B cell (primary cell): ENCODE data around the gene CC2D2A. TPM values are rescaled to one million over a fixed set of nuclear protein-coding genes. Genes with fewer than 3 reads are reported as not detected.

ENCODE experiments used
- ATAC-seq: fragments of 200-7000 bp; cut with Tn5 transposase; one replicate; pipeline ENCODE4 v1.10.0; 2021; ENCODE audit warnings: low read depth, mild to moderate bottlenecking, moderate number of reproducible peaks, moderate library complexity
- CTCF ChIA-PET: fragments of 350-600 bp; sonication (Branson Sonifier 250); formaldehyde crosslinking; loops from one replicate; lab custom pipeline; 2021; ENCODE audit warnings: antibody characterized with exemption, inconsistent platforms; lab: Charles Lee
- POLR2A ChIA-PET: fragments of 350-600 bp; sonication (Branson Sonifier 250); formaldehyde crosslinking; loops from one replicate; lab custom pipeline; 2021; ENCODE audit warnings: antibody characterized with exemption; lab: Charles Lee
- DNase-seq: peaks from one replicate; pipeline ENCODE4 v3.0.0; 2013
- H2AFZ ChIP-seq: 2 replicates; pipeline ENCODE4 v1.6.1; 2012; ENCODE audit warnings: mild to moderate bottlenecking, low read depth, low read length; ENCODE audit not compliant: insufficient read depth, poor library complexity, severe bottlenecking
- H3K27ac ChIP-seq, 2 donors: 1 replicate in 1 of 2; 2 replicates in 1 of 2; pipeline ENCODE4 v1.5.1; 2012 to 2013; ENCODE audit warnings: low read length in 2 of 2, mild to moderate bottlenecking in 2 of 2, moderate library complexity in 1 of 2
- H3K27me3 ChIP-seq, 4 experiments: fragments of 200-600 bp in 1 of 4; sonication (generic) in 1 of 4; replicated peaks in 1 of 4; 1 replicate in 2 of 4; 2 replicates in 2 of 4; pipeline versions ENCODE4 v1.6.1 to v1.7.0; 2013 to 2016; ENCODE audit warnings: low read length in 3 of 4, mild to moderate bottlenecking in 2 of 4, mixed read lengths in 1 of 4, moderate library complexity in 1 of 4; ENCODE audit not compliant: insufficient read depth in 4 of 4, control insufficient read depth in 3 of 4; ENCODE audit errors: control extremely low read depth in 1 of 4
- H3K36me3 ChIP-seq, 2 experiments: replicated peaks in 1 of 2; 1 replicate in 1 of 2; 2 replicates in 1 of 2; pipeline versions ENCODE4 v1.6.1 to v1.7.1; 2013; ENCODE audit warnings: low read length in 1 of 2; ENCODE audit not compliant: insufficient read depth in 2 of 2, control insufficient read depth in 1 of 2; ENCODE audit errors: control extremely low read depth in 1 of 2, extremely low read depth in 1 of 2
- H3K4me1 ChIP-seq, 2 donors: fragments of 200-600 bp in 1 of 2; sonication (generic) in 1 of 2; 1 replicate in 1 of 2; 2 replicates in 1 of 2; pipeline versions ENCODE4 v1.5.1 to v1.6.1; 2013 to 2017; ENCODE audit warnings: low read length in 2 of 2; ENCODE audit not compliant: control insufficient read depth in 2 of 2, insufficient read depth in 2 of 2
- H3K4me2 ChIP-seq: replicated peaks from 2 replicates; pipeline ENCODE3; 2012; ENCODE audit warnings: mild to moderate bottlenecking, low read depth, low read length; ENCODE audit not compliant: poor library complexity, severe bottlenecking
- H3K4me3 ChIP-seq, 5 experiments: fragments of 200-600 bp in 1 of 5; sonication (generic) in 1 of 5; 1 replicate in 3 of 5; 2 replicates in 2 of 5; pipeline versions ENCODE4 v1.5.1 to v1.7.0; 2011 to 2016; ENCODE audit warnings: low read length in 4 of 5, mild to moderate bottlenecking in 4 of 5, low read depth in 2 of 5, control low read depth in 1 of 5, moderate library complexity in 1 of 5; ENCODE audit not compliant: insufficient read depth in 1 of 5; ENCODE audit errors: control extremely low read depth in 1 of 5, extremely low read depth in 1 of 5
- H3K79me2 ChIP-seq: fragments of 200-600 bp; sonication (generic); one replicate; pipeline ENCODE4 v1.6.0; 2016; ENCODE audit warnings: low read length; ENCODE audit not compliant: control insufficient read depth, insufficient read depth
- H3K9ac ChIP-seq: fragments of 200-600 bp; sonication (generic); 2 replicates; pipeline ENCODE4 v1.6.1; 2017; ENCODE audit warnings: mild to moderate bottlenecking, low read length, moderate library complexity
- H3K9me3 ChIP-seq, 3 donors: one replicate each; pipeline versions ENCODE4 v1.6.1 to v1.7.1; 2013; ENCODE audit warnings: low read length in 2 of 3; ENCODE audit not compliant: control insufficient read depth in 2 of 3, insufficient read depth in 1 of 3; ENCODE audit errors: control extremely low read depth in 1 of 3
- H4K20me1 ChIP-seq: 2 replicates; pipeline ENCODE4 v1.6.0; 2012; ENCODE audit warnings: mild to moderate bottlenecking, low read length; ENCODE audit not compliant: insufficient read depth, control insufficient read depth, poor library complexity, severe bottlenecking
- H3K27ac Mint-ChIP-seq: one replicate; pipeline ENCODE4 v1.8.0; 2021; ENCODE audit warnings: mixed read lengths
- H3K27me3 Mint-ChIP-seq: one replicate; pipeline ENCODE4 v1.8.0; 2021; ENCODE audit warnings: mixed read lengths
- H3K4me1 Mint-ChIP-seq: one replicate; pipeline ENCODE4 v1.8.0; 2021; ENCODE audit warnings: mixed read lengths
- H3K4me3 Mint-ChIP-seq: one replicate; pipeline ENCODE4 v1.8.0; 2021; ENCODE audit warnings: mixed read lengths
- H3K9me3 Mint-ChIP-seq: one replicate; pipeline ENCODE4 v1.8.0; 2022; ENCODE audit warnings: mixed read lengths; ENCODE audit not compliant: insufficient read depth
- EZH2 ChIP-seq: IDR thresholded peaks from 2 replicates; pipeline ENCODE4 v1.6.1; 2012; ENCODE audit warnings: borderline replicate concordance, low read depth, mild to moderate bottlenecking, moderate library complexity, low read length; ENCODE audit not compliant: insufficient read depth, poor library complexity, severe bottlenecking
- WGBS: methylation state at CpG from one replicate; pipeline ENCODE4 v1.1.5; 2013; ENCODE audit warnings: missing lambda C conversion rate; ENCODE audit not compliant: insufficient coverage; 5-methylcytosine and 5-hydroxymethylcytosine counted together
- intact Hi-C: fragments of 100-400 bp; cut with micrococcal nuclease; formaldehyde crosslinking; loops from one replicate; pipeline ENCODE4 v1.10.0; 2022
- polyA plus RNA-seq: library from polyadenylated mRNA; depleted of rRNA; stranded (reverse); fragments of >200 nt; gene quantifications from 2 replicates; pipeline ENCODE4 v1.2.3, GENCODE V29; 2012
- total RNA-seq, 2 donors: library from RNA; stranded (reverse); fragments of 120-200 nt in 1 of 2; gene quantifications; 1 replicate in 1 of 2; 2 replicates in 1 of 2; pipeline versions ENCODE4 v1.2.3 to v1.2.4, GENCODE V29; 2013 to 2022
- TF ChIP-seq, protein P1 (sequence below): fragments of 200-600 bp; IDR thresholded peaks from one replicate; pipeline ENCODE4 v1.8.0; 2022; ENCODE audit warnings: antibody characterized with exemption, mild to moderate bottlenecking

Gene CC2D2A
- total and polyA plus RNA-seq, 2 donors (not counting 1 experiment from before 2014, with no cell fraction given), result not detected

GRCh38 chr4:15605537-15605936 lies 135.9 kb downstream of the CC2D2A start:
- H3K27ac Mint-ChIP-seq, result no peak overlapping the region

DNA sequence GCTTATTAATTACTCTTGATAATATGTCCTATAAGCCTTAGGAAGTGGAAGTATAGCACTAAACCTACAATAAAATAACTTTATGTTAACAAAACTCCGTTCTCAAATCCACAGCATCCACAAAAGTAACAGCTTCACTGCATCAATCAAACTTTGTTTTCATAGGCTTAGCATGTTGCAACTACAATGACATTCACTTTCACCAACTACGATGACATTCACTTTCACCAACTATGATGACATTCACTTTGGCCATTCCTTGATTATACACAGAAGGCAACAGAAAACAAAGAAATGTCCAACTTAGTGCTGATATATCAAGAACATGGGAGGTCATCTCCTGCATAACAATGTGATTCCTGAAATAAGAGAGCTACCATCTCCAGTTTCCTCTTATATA lies 141.2 kb downstream of the CC2D2A start:
- CTCF ChIA-PET, result no interaction called here
- no peak overlapping the region for H3K9ac ChIP-seq
- DNase-seq (no peak), ATAC-seq (no peak)
- no peaks in the 10 kb centered on the region for H3K9me3 Mint-ChIP-seq
- H3K27ac ChIP-seq, result no peak overlapping the region
- 100% methylated on average over 2 of the region's 2 CpGs for WGBS
- H3K4me3 Mint-ChIP-seq, result no peak overlapping the region
- peaks cover 10 to 17% of the 10 kb centered on the region in 2 experiments for H3K36me3 ChIP-seq
- no peak overlapping the region for H3K4me2 ChIP-seq
- no peaks in the 10 kb centered on the region for H3K27me3 ChIP-seq
- H3K4me1 Mint-ChIP-seq, result peaks cover 7% of the 10 kb centered on the region
- H3K27me3 Mint-ChIP-seq, result no peaks in the 10 kb centered on the region
- H4K20me1 ChIP-seq, result peaks cover 7% of the 10 kb centered on the region
- no peak overlapping the region for H3K27ac Mint-ChIP-seq
- H3K79me2 ChIP-seq, result no peaks in the 10 kb centered on the region
- H2AFZ ChIP-seq, result no peak overlapping the region
- no peak for TF ChIP-seq EZH2
- TF ChIP-seq, protein P1, sequence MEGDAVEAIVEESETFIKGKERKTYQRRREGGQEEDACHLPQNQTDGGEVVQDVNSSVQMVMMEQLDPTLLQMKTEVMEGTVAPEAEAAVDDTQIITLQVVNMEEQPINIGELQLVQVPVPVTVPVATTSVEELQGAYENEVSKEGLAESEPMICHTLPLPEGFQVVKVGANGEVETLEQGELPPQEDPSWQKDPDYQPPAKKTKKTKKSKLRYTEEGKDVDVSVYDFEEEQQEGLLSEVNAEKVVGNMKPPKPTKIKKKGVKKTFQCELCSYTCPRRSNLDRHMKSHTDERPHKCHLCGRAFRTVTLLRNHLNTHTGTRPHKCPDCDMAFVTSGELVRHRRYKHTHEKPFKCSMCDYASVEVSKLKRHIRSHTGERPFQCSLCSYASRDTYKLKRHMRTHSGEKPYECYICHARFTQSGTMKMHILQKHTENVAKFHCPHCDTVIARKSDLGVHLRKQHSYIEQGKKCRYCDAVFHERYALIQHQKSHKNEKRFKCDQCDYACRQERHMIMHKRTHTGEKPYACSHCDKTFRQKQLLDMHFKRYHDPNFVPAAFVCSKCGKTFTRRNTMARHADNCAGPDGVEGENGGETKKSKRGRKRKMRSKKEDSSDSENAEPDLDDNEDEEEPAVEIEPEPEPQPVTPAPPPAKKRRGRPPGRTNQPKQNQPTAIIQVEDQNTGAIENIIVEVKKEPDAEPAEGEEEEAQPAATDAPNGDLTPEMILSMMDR, result no peak
- H3K4me1 ChIP-seq, result no peaks in the 10 kb centered on the region
- POLR2A ChIA-PET, result no interaction called here
- peaks cover 0 to 8% (median 2%) of the 10 kb centered on the region in 3 donors for H3K9me3 ChIP-seq
- no peak overlapping the region for H3K4me3 ChIP-seq
- intact Hi-C loops, result no loop called here

More at GRCh38 chr4:15605537-15605936, 135.9 kb downstream of the CC2D2A start:
- DNase-seq (no peak), ATAC-seq (no peak)
- Histone ChIP-seq H3K27me3 (no peaks in the 10 kb centered on the region), H3K4me2 (no peak overlapping the region), H3K4me1 (no peaks in the 10 kb centered on the region), H3K9me3 (no peaks in the 10 kb centered on the region), H2AFZ (no peak overlapping the region), H3K27ac (no peak overlapping the region), H3K4me3 (no peak overlapping the region), H3K9ac (no peak overlapping the region), H3K79me2 (no peaks in the 10 kb centered on the region), H4K20me1 (no peaks in the 10 kb centered on the region), H3K36me3 (peaks cover 10% of the 10 kb centered on the region in 2 experiments)
- 100% methylated on average over 4 of the region's 5 CpGs for WGBS
- TF ChIP-seq, protein P1, result no peak
- no peak for TF ChIP-seq EZH2
- Mint-ChIP-seq H3K4me3 (no peak overlapping the region), H3K27me3 (no peaks in the 10 kb centered on the region), H3K4me1 (peaks cover 5% of the 10 kb centered on the region), H3K9me3 (peaks cover 3% of the 10 kb centered on the region)
- CTCF ChIA-PET, result no interaction called here
- POLR2A ChIA-PET, result no interaction called here
- intact Hi-C loops, result no loop called here
